Loucy (cell line): ENCODE data around the gene PNPLA2.

Source experiments
- H2AFZ ChIP-seq: fragments of 200-600 bp; sonication (generic); 2 replicates; pipeline ENCODE4 v1.6.0; 2016; ENCODE audit warnings: antibody characterized with exemption, mild to moderate bottlenecking, low read length, moderate library complexity
- H3F3A ChIP-seq: fragments of 200-600 bp; 2 replicates; pipeline ENCODE4 v1.6.0; 2016; ENCODE audit warnings: antibody characterized with exemption, low read depth, mild to moderate bottlenecking
- H3K27me3 ChIP-seq: fragments of 200-600 bp; sonication (generic); 2 replicates; pipeline ENCODE4 v1.6.1; 2014; ENCODE audit warnings: low read length, mild to moderate bottlenecking; ENCODE audit not compliant: insufficient read depth, poor library complexity, severe bottlenecking
- H3K36me3 ChIP-seq: fragments of 200-600 bp; sonication (generic); 2 replicates; pipeline ENCODE4 v1.6.1; 2016; ENCODE audit warnings: low read length; ENCODE audit not compliant: insufficient read depth
- H3K4me1 ChIP-seq: fragments of 200-600 bp; sonication (generic); 2 replicates; pipeline ENCODE4 v1.5.1; 2014; ENCODE audit warnings: low read length, mild to moderate bottlenecking; ENCODE audit not compliant: insufficient read depth, poor library complexity, severe bottlenecking
- H3K4me2 ChIP-seq: fragments of 200-600 bp; sonication (generic); 2 replicates; pipeline ENCODE4 v1.6.0; 2014; ENCODE audit warnings: antibody characterized with exemption, low read length, low read depth, mild to moderate bottlenecking; ENCODE audit not compliant: poor library complexity, severe bottlenecking
- H3K4me3 ChIP-seq: fragments of 200-600 bp; sonication (generic); 2 replicates; pipeline ENCODE4 v1.5.1; 2014; ENCODE audit warnings: low read length, mild to moderate bottlenecking, mixed read lengths; ENCODE audit not compliant: poor library complexity, severe bottlenecking
- H3K79me2 ChIP-seq: fragments of 200-600 bp; sonication (generic); 2 replicates; pipeline ENCODE4 v1.6.1; 2014; ENCODE audit warnings: low read length; ENCODE audit not compliant: insufficient read depth
- H3K9ac ChIP-seq: fragments of 200-600 bp; sonication (generic); 2 replicates; pipeline ENCODE4 v1.6.0; 2014; ENCODE audit warnings: mild to moderate bottlenecking, low read depth, low read length, moderate library complexity; ENCODE audit not compliant: poor library complexity, severe bottlenecking
- H3K9me2 ChIP-seq: fragments of 200-600 bp; sonication (generic); replicated peaks from 2 replicates; pipeline ENCODE4 v1.6.1; 2016; ENCODE audit warnings: low read depth, low read length, mixed read lengths
- H3K9me3 ChIP-seq: fragments of 200-600 bp; sonication (generic); 2 replicates; pipeline ENCODE4 v1.6.1; 2014; ENCODE audit warnings: mild to moderate bottlenecking, antibody characterized with exemption, low read length, low read depth; ENCODE audit not compliant: insufficient read depth
- H4K20me1 ChIP-seq: fragments of 200-600 bp; sonication (generic); 2 replicates; pipeline ENCODE4 v1.6.0; 2014; ENCODE audit warnings: antibody characterized with exemption, low read length, mild to moderate bottlenecking; ENCODE audit not compliant: insufficient read depth, poor library complexity, severe bottlenecking
- EZH2phosphoT487 ChIP-seq: fragments of 200-600 bp; IDR thresholded peaks from 2 replicates; pipeline ENCODE4 v1.6.1; 2018; ENCODE audit warnings: antibody characterized with exemption, mild to moderate bottlenecking, moderate library complexity, borderline replicate concordance
- TF ChIP-seq, protein P1 (sequence below): fragments of 200-600 bp; sonication (generic); conservative IDR thresholded peaks from 2 replicates; pipeline ENCODE4 v1.5.1; 2014; ENCODE audit warnings: mild to moderate bottlenecking, antibody characterized with exemption, low read length

The PNPLA2 gene

GRCh38 chr11:793556-793955 is 25.2 kb upstream of the PNPLA2 start:
- H3K9me3 ChIP-seq, result no peaks in the 10 kb centered on the region
- H3K4me2 ChIP-seq, result no peak overlapping the region
- no peaks in the 10 kb centered on the region for H3K36me3 ChIP-seq
- no peaks in the 10 kb centered on the region for H3K9me2 ChIP-seq
- H3K9ac ChIP-seq, result no peak overlapping the region
- no peaks in the 10 kb centered on the region for H3K27me3 ChIP-seq
- peaks cover 3% of the 10 kb centered on the region; the same call in 1 of the 2 replicates for H3F3A ChIP-seq
- no peak overlapping the region for H2AFZ ChIP-seq
- TF ChIP-seq, protein P1, sequence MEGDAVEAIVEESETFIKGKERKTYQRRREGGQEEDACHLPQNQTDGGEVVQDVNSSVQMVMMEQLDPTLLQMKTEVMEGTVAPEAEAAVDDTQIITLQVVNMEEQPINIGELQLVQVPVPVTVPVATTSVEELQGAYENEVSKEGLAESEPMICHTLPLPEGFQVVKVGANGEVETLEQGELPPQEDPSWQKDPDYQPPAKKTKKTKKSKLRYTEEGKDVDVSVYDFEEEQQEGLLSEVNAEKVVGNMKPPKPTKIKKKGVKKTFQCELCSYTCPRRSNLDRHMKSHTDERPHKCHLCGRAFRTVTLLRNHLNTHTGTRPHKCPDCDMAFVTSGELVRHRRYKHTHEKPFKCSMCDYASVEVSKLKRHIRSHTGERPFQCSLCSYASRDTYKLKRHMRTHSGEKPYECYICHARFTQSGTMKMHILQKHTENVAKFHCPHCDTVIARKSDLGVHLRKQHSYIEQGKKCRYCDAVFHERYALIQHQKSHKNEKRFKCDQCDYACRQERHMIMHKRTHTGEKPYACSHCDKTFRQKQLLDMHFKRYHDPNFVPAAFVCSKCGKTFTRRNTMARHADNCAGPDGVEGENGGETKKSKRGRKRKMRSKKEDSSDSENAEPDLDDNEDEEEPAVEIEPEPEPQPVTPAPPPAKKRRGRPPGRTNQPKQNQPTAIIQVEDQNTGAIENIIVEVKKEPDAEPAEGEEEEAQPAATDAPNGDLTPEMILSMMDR, result no peak
- no peak for TF ChIP-seq EZH2phosphoT487
- H3K4me1 ChIP-seq, result peaks cover 17% of the 10 kb centered on the region
- H3K79me2 ChIP-seq, result peaks cover 19% of the 10 kb centered on the region; the same call in 1 of the 2 replicates
- H3K4me3 ChIP-seq, result no peak overlapping the region
- H4K20me1 ChIP-seq, result peaks cover 14% of the 10 kb centered on the region

DNA sequence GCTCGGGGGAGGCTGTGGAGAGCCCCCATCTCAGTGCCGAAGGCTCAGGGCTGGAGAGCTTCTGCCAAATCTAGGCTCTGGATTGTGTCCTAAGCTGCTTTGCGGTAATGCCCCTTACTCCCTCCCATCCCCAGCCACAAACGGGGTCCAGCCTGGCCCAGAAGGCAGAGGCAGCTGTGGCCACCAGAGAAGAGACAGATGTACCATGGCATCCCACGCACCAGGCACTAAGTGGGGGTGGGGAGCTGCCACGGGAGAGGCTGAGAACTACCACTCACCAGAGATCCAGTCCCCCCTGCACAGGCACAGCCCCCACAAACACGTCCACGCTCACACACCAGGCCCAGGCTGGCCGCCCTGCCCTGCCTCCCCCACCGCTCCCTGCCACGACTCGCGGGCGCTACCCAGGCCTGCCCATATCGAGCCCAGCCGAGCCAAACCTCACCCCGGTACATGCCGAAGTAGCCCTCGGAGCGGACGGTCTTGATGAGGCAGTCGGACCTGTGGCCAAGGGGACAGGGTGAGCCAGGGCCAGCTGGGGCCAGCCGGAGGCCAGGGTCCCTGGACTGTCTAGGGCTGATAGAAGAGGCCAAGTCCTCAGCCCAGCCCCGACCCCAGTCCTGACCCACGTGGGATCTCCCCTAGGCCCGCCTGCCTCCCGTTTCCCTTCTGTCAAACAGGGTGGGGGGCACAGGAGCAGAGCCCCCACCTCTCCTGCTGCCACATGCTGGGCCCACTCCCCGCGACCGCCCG is 24.5 kb upstream of the PNPLA2 start:
- peaks cover 3% of the 10 kb centered on the region; the same call in 1 of the 2 replicates for H3F3A ChIP-seq
- H3K79me2 ChIP-seq, result peaks cover 19% of the 10 kb centered on the region; the same call in 1 of the 2 replicates
- peaks cover 17% of the 10 kb centered on the region for H3K4me1 ChIP-seq
- no peak overlapping the region for H3K9ac ChIP-seq
- no peaks in the 10 kb centered on the region for H3K27me3 ChIP-seq
- no peaks in the 10 kb centered on the region for H3K9me3 ChIP-seq
- H2AFZ ChIP-seq, result no peak overlapping the region
- no peaks in the 10 kb centered on the region for H3K36me3 ChIP-seq
- H4K20me1 ChIP-seq, result peaks cover 14% of the 10 kb centered on the region
- no peaks in the 10 kb centered on the region for H3K9me2 ChIP-seq
- peak overlapping the region; percentile 85 for H3K4me3 ChIP-seq
- TF ChIP-seq, protein P1, result no peak
- no peak for TF ChIP-seq EZH2phosphoT487
- peak overlapping the region; percentile 100 for H3K4me2 ChIP-seq

GRCh38 chr11:794766-795633 is 23.7 kb upstream of the PNPLA2 start:
- Histone ChIP-seq H3K9me3 (no peaks in the 10 kb centered on the region), H3K4me1 (peaks cover 17% of the 10 kb centered on the region), H3F3A (peaks cover 3% of the 10 kb centered on the region; the same call in 1 of the 2 replicates), H3K4me3 (peak overlapping the region; percentile 85), H3K4me2 (peak overlapping the region; percentile 100), H3K9me2 (no peaks in the 10 kb centered on the region), H3K79me2 (peaks cover 19% of the 10 kb centered on the region; the same call in 1 of the 2 replicates), H4K20me1 (peaks cover 14% of the 10 kb centered on the region), H3K36me3 (no peaks in the 10 kb centered on the region), H2AFZ (no peak overlapping the region), H3K27me3 (no peaks in the 10 kb centered on the region), H3K9ac (peak overlapping the region; percentile 83)
- TF ChIP-seq EZH2phosphoT487, result no peak
- TF ChIP-seq, protein P1, result no peak
